OCI-LY3 (cell line): Measurements from ENCODE around the gene RAB31.

ENCODE experiments used
- H2AFZ ChIP-seq: fragments of 200-600, 300-600 bp; shearing (Covaris generic); 2 replicates; pipeline ENCODE4 v1.6.0; 2014; ENCODE audit warnings: antibody characterized with exemption, low read depth, low read length
- H3K27ac ChIP-seq: fragments of 200-600, 300-600 bp; sonication (generic); 2 replicates; pipeline ENCODE4 v1.5.1; 2014; ENCODE audit warnings: mild to moderate bottlenecking, low read length, moderate library complexity, mixed read lengths
- H3K27me3 ChIP-seq: fragments of 200-600, 300-600 bp; sonication (generic); 2 replicates; pipeline ENCODE4 v1.6.1; 2014; ENCODE audit warnings: low read depth, low read length, mixed read lengths
- H3K36me3 ChIP-seq: fragments of 200-600, 300-600 bp; sonication (generic); replicated peaks from 2 replicates; pipeline ENCODE3; 2014; ENCODE audit warnings: low read depth, low read length, mixed read lengths
- H3K4me1 ChIP-seq: fragments of 300-600, 200-600 bp; sonication (generic); 2 replicates; pipeline ENCODE4 v1.6.1; 2014; ENCODE audit warnings: low read length, mixed read lengths
- H3K4me2 ChIP-seq: fragments of 200-600, 300-600 bp; sonication (generic); 2 replicates; pipeline ENCODE4 v1.6.1; 2014; ENCODE audit warnings: low read length, mixed read lengths
- H3K4me3 ChIP-seq: fragments of 300-600, 200-600 bp; sonication (generic); 2 replicates; pipeline ENCODE4 v1.5.1; 2014; ENCODE audit warnings: antibody characterized with exemption, mild to moderate bottlenecking, low read length, moderate library complexity
- H3K79me2 ChIP-seq: fragments of 300-600, 200-600 bp; shearing (Covaris generic); 2 replicates; pipeline ENCODE4 v1.6.1; 2014; ENCODE audit warnings: mild to moderate bottlenecking, low read length, mixed read lengths
- H3K9ac ChIP-seq: fragments of 300-600, 200-600 bp; shearing (Covaris generic); 2 replicates; pipeline ENCODE4 v1.6.0; 2014; ENCODE audit warnings: mild to moderate bottlenecking, low read length, moderate library complexity
- H3K9me3 ChIP-seq: fragments of 200-600, 300-600 bp; shearing (Covaris generic); 2 replicates; pipeline ENCODE4 v1.6.1; 2014; ENCODE audit warnings: low read length, mixed read lengths; ENCODE audit not compliant: insufficient read depth
- H4K20me1 ChIP-seq: fragments of 200-600, 300-600 bp; sonication (generic); 2 replicates; pipeline ENCODE4 v1.6.1; 2016; ENCODE audit warnings: low read length, mixed read lengths; ENCODE audit not compliant: insufficient read depth
- CTCF ChIP-seq: fragments of 200-600, 300-600 bp; sonication (generic); IDR thresholded peaks from 2 replicates; pipeline ENCODE4 v1.5.1; 2014; ENCODE audit warnings: antibody characterized with exemption, low read length, low read depth
- EZH2phosphoT487 ChIP-seq: fragments of 200-600 bp; shearing (Covaris generic); IDR thresholded peaks from 2 replicates; pipeline ENCODE4 v1.6.1; 2018; ENCODE audit warnings: antibody characterized with exemption, mixed run types, low read depth

The RAB31 gene

GRCh38 chr18:9746958-9747357, 38.9 kb downstream of the RAB31 start:
- no peaks in the 10 kb centered on the region for H3K9me3 ChIP-seq
- no peak overlapping the region for H3K4me2 ChIP-seq
- no peak overlapping the region for H3K4me3 ChIP-seq
- TF ChIP-seq EZH2phosphoT487 (no peak), CTCF (no peak)
- H3K27me3 ChIP-seq, result no peaks in the 10 kb centered on the region
- H4K20me1 ChIP-seq, result no peaks in the 10 kb centered on the region
- H3K27ac ChIP-seq, result no peak overlapping the region
- no peak overlapping the region for H2AFZ ChIP-seq
- H3K4me1 ChIP-seq, result no peaks in the 10 kb centered on the region
- no peaks in the 10 kb centered on the region for H3K36me3 ChIP-seq
- H3K79me2 ChIP-seq, result no peaks in the 10 kb centered on the region
- H3K9ac ChIP-seq, result no peak overlapping the region

- no peak overlapping the region for H2AFZ ChIP-seq
- TF ChIP-seq CTCF (no peak), EZH2phosphoT487 (no peak)
- no peaks in the 10 kb centered on the region for H3K4me1 ChIP-seq
- no peaks in the 10 kb centered on the region for H3K79me2 ChIP-seq
- no peaks in the 10 kb centered on the region for H3K27me3 ChIP-seq
- H3K9ac ChIP-seq, result no peak overlapping the region
- no peak overlapping the region for H3K27ac ChIP-seq
- no peak overlapping the region for H3K4me3 ChIP-seq
- H3K4me2 ChIP-seq, result no peak overlapping the region
- H3K9me3 ChIP-seq, result no peaks in the 10 kb centered on the region
- H3K36me3 ChIP-seq, result no peaks in the 10 kb centered on the region
- H4K20me1 ChIP-seq, result no peaks in the 10 kb centered on the region
Measured at GRCh38 chr18:9749611-9750010, 41.5 kb downstream of the RAB31 start.

- TF ChIP-seq CTCF (no peak), EZH2phosphoT487 (no peak)
- Histone ChIP-seq H3K79me2 (no peaks in the 10 kb centered on the region), H3K9ac (no peak overlapping the region), H3K27ac (no peak overlapping the region), H2AFZ (no peak overlapping the region), H4K20me1 (no peaks in the 10 kb centered on the region), H3K36me3 (no peaks in the 10 kb centered on the region), H3K27me3 (no peaks in the 10 kb centered on the region), H3K4me2 (no peak overlapping the region), H3K4me3 (no peak overlapping the region), H3K4me1 (no peaks in the 10 kb centered on the region), H3K9me3 (no peaks in the 10 kb centered on the region)
Measured at GRCh38 chr18:9750112-9750511, 42.0 kb downstream of the RAB31 start.

- Histone ChIP-seq H4K20me1 (no peaks in the 10 kb centered on the region), H3K4me3 (no peak overlapping the region), H3K9me3 (no peaks in the 10 kb centered on the region), H3K79me2 (no peaks in the 10 kb centered on the region), H3K36me3 (no peaks in the 10 kb centered on the region), H2AFZ (no peak overlapping the region), H3K27ac (no peak overlapping the region), H3K4me1 (no peaks in the 10 kb centered on the region), H3K4me2 (no peak overlapping the region), H3K27me3 (no peaks in the 10 kb centered on the region), H3K9ac (no peak overlapping the region)
- TF ChIP-seq EZH2phosphoT487, result no peak
- no peak for TF ChIP-seq CTCF
Measured at GRCh38 chr18:9750606-9751304, 42.7 kb downstream of the RAB31 start.
